Hepatocyte (in vitro differentiated cells): ENCODE measurements around the gene PLCB4.

Experiments used
- CTCF ChIP-seq: fragments of 200-600 bp; sonication (generic); IDR thresholded peaks from 2 replicates; pipeline ENCODE4 v1.5.1; 2016; ENCODE audit warnings: antibody characterized with exemption, mild to moderate bottlenecking; ENCODE audit not compliant: poor library complexity
- EZH2 ChIP-seq: fragments of 200-600 bp; sonication (generic); IDR thresholded peaks from 2 replicates; pipeline ENCODE4 v1.6.1; 2016; ENCODE audit warnings: antibody characterized with exemption, mild to moderate bottlenecking, borderline replicate concordance

DNA sequence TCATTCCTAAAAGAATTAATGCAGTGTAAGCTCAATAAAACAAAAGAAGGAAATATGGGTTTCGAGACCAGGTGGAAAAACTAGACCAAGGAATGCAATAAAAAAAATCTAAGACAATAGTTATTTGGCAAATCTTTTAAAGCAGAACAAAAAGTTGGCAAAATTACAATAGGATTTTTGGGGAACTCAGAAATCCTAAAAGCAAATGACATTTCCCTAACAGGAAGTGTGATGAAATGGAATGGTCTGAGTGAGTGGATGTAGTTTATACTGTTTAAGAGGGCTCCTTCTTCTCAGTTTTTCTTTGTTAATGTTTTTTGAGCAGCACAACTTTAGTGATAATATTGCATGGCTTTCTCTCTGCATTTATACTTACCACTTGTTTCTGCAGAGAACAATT lies 190.0 kb downstream of the PLCB4 start:
- TF ChIP-seq CTCF (no peak), EZH2 (no peak)
